Mesenchymal stem cell (in vitro differentiated cells and primary cell): Measurements from ENCODE around the gene RADIL.
A peak's percentile ranks its signal among the peaks of the same experiment; 100 is the strongest.

ENCODE experiments used
- DNase-seq: peaks from one replicate; pipeline ENCODE4 v3.0.0-alpha.2; 2013
- H2AFZ ChIP-seq: one replicate; pipeline ENCODE4 v1.6.1; 2013; ENCODE audit warnings: low read depth, mild to moderate bottlenecking, control low read depth, inconsistent platforms, low read length, moderate library complexity
- H2AK5ac ChIP-seq: 2 replicates; pipeline ENCODE4 v1.6.1; 2013; ENCODE audit warnings: low read length, moderate library complexity, mild to moderate bottlenecking, inconsistent platforms; ENCODE audit not compliant: severe bottlenecking
- H2BK120ac ChIP-seq: one replicate; pipeline ENCODE4 v1.6.1; 2013; ENCODE audit warnings: low read depth, mild to moderate bottlenecking, inconsistent platforms, low read length, moderate library complexity
- H2BK12ac ChIP-seq, 2 experiments: one replicate each; pipeline ENCODE4 v1.6.1; 2013; ENCODE audit warnings: inconsistent platforms in 2 of 2, low read length in 2 of 2, mild to moderate bottlenecking in 2 of 2, moderate library complexity in 2 of 2, control low read depth in 1 of 2
- H2BK15ac ChIP-seq: one replicate; pipeline ENCODE4 v1.6.1; 2013; ENCODE audit warnings: mild to moderate bottlenecking, low read depth, inconsistent platforms; ENCODE audit not compliant: poor library complexity, severe bottlenecking
- H2BK5ac ChIP-seq: 2 replicates; pipeline ENCODE4 v1.6.1; 2013; ENCODE audit warnings: low read depth, mild to moderate bottlenecking, low read length, control low read depth, inconsistent platforms; ENCODE audit not compliant: poor library complexity, severe bottlenecking
- H3K14ac ChIP-seq, 2 experiments: one replicate each; pipeline ENCODE4 v1.6.1; 2013; ENCODE audit warnings: inconsistent platforms in 2 of 2, low read length in 2 of 2, control low read depth in 1 of 2, mild to moderate bottlenecking in 1 of 2, moderate library complexity in 1 of 2
- H3K18ac ChIP-seq, 2 experiments: one replicate each; pipeline ENCODE4 v1.6.1; 2013; ENCODE audit warnings: inconsistent platforms in 2 of 2, low read length in 2 of 2, control low read depth in 1 of 2, low read depth in 1 of 2, mild to moderate bottlenecking in 1 of 2
- H3K23ac ChIP-seq, 2 experiments: one replicate each; pipeline ENCODE4 v1.6.1; 2013; ENCODE audit warnings: inconsistent platforms in 2 of 2, low read length in 2 of 2, mild to moderate bottlenecking in 2 of 2, moderate library complexity in 2 of 2, control low read depth in 1 of 2
- H3K27ac ChIP-seq: 2 replicates; pipeline ENCODE4 v1.5.1; 2013; ENCODE audit warnings: mild to moderate bottlenecking, moderate library complexity, low read length, control low read depth, inconsistent platforms; ENCODE audit not compliant: poor library complexity, severe bottlenecking
- H3K27me3 ChIP-seq, 2 experiments: 2 replicates each; pipeline versions ENCODE4 v1.6.1 to v1.7.0; 2013; ENCODE audit warnings: low read length in 2 of 2, mild to moderate bottlenecking in 2 of 2, moderate library complexity in 2 of 2, control low read depth in 1 of 2, inconsistent platforms in 1 of 2; ENCODE audit not compliant: control insufficient read depth in 1 of 2, insufficient read depth in 1 of 2
- H3K36me3 ChIP-seq, 2 experiments: 2 replicates each; pipeline versions ENCODE4 v1.6.1 to v1.7.0; 2013; ENCODE audit warnings: low read length in 2 of 2, control low read depth in 1 of 2, inconsistent platforms in 1 of 2, low read depth in 1 of 2, mild to moderate bottlenecking in 1 of 2; ENCODE audit not compliant: insufficient read depth in 2 of 2, control insufficient read depth in 1 of 2
- H3K4ac ChIP-seq, 2 experiments: one replicate each; pipeline ENCODE4 v1.6.1; 2013; ENCODE audit warnings: inconsistent platforms in 2 of 2, low read length in 2 of 2, mild to moderate bottlenecking in 2 of 2, moderate library complexity in 2 of 2, control low read depth in 1 of 2, low read depth in 1 of 2
- H3K4me1 ChIP-seq: 2 replicates; pipeline ENCODE4 v1.6.1; 2013; ENCODE audit warnings: low read depth, low read length, control low read depth; ENCODE audit not compliant: control insufficient read depth, insufficient read depth
- H3K4me2 ChIP-seq: 2 replicates; pipeline ENCODE4 v1.6.1; 2013; ENCODE audit warnings: low read length, mild to moderate bottlenecking, inconsistent platforms; ENCODE audit not compliant: poor library complexity, severe bottlenecking
- H3K4me3 ChIP-seq, 2 experiments: 2 replicates each; pipeline versions ENCODE4 v1.5.1 to v1.7.0; 2013; ENCODE audit warnings: low read length in 2 of 2, mild to moderate bottlenecking in 2 of 2, control low read depth in 1 of 2, low read depth in 1 of 2; ENCODE audit not compliant: insufficient read depth in 1 of 2
- H3K79me1 ChIP-seq: replicated peaks from 2 replicates; pipeline ENCODE4 v1.6.1; 2013; ENCODE audit warnings: mild to moderate bottlenecking, control low read depth, low read length, inconsistent platforms; ENCODE audit not compliant: poor library complexity, severe bottlenecking
- H3K9ac ChIP-seq: 2 replicates; pipeline ENCODE4 v1.7.0; 2013; ENCODE audit warnings: mild to moderate bottlenecking, low read length, moderate library complexity
- H3K9me3 ChIP-seq: 2 replicates; pipeline ENCODE4 v1.7.0; 2013; ENCODE audit warnings: mild to moderate bottlenecking, low read length; ENCODE audit not compliant: control insufficient read depth
- H4K8ac ChIP-seq: one replicate; pipeline ENCODE4 v1.6.1; 2013; ENCODE audit warnings: inconsistent platforms, mild to moderate bottlenecking, low read length, moderate library complexity
- H4K91ac ChIP-seq: one replicate; pipeline ENCODE4 v1.6.1; 2013; ENCODE audit warnings: mild to moderate bottlenecking, low read length, inconsistent platforms
- WGBS: methylation state at CpG from one replicate; pipeline ENCODE4 v1.1.7; 2013; ENCODE audit warnings: mixed read lengths; 5-methylcytosine and 5-hydroxymethylcytosine counted together

RADIL gene

GRCh38 chr7:4765776-4766490, 117.6 kb downstream of the RADIL start:
- Histone ChIP-seq H3K27me3 (no peaks in the 10 kb centered on the region), H2AFZ (no peak overlapping the region), H3K9ac (no peak overlapping the region), H2BK15ac (no peak overlapping the region), H3K14ac (no peak overlapping the region), H3K27ac (no peak overlapping the region), H4K91ac (no peak overlapping the region), H3K4me3 (no peak overlapping the region), H3K9me3 (no peaks in the 10 kb centered on the region), H3K4me2 (no peak overlapping the region), H3K79me1 (peaks cover 77% of the 10 kb centered on the region), H2BK120ac (no peak overlapping the region), H3K18ac (no peak overlapping the region), H3K4me1 (no peaks in the 10 kb centered on the region), H2BK5ac (no peak overlapping the region), H4K8ac (no peak overlapping the region), H3K36me3 (peaks cover 68 to 80% of the 10 kb centered on the region in 2 experiments), H2BK12ac (no peak overlapping the region), H3K4ac (no peak overlapping the region), H3K23ac (no peak overlapping the region), H2AK5ac (no peak overlapping the region)
- 85% methylated on average over 22 of the region's 23 CpGs for WGBS
- no peak for DNase-seq

DNA sequence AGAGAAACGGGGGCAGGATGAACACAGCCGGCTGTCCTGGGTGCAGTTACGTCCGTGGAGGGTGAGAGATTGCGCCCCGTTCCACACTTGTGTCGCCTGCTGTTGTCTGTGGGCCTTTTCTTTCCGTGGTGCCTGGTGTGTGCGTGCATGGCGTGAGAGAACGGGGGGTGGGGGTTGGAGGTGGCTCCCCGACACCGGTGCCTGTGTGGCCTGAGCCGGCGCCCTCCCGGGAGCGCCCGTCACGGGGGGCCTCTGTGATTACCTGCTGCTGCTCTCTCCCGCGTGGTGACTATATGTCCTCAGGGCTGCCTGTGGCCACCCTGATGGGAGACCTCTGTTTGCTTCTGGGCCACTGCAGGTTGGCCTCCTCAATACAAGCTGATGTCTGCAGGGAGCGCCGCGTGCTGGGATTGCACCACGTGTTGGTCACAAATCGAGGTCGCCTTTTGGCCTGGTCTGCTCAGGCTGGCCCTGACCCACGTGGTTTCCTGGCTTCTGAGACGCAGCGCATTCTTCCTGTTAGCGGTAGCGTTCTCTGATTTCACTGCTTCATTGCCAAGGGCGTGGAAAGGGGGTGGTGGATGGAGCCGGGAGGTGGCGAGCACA, 119.0 kb downstream of the RADIL start:
- Histone ChIP-seq H3K4ac (no peak overlapping the region), H2BK120ac (no peak overlapping the region), H3K4me1 (no peaks in the 10 kb centered on the region), H2BK12ac (no peak overlapping the region), H3K36me3 (peaks cover 80 to 89% of the 10 kb centered on the region in 2 experiments), H3K9me3 (no peaks in the 10 kb centered on the region), H3K9ac (no peak overlapping the region), H3K27me3 (no peaks in the 10 kb centered on the region), H3K4me3 (no peak overlapping the region), H2BK5ac (no peak overlapping the region), H3K14ac (no peak overlapping the region), H3K23ac (no peak overlapping the region), H2BK15ac (no peak overlapping the region), H4K8ac (no peak overlapping the region), H2AFZ (no peak overlapping the region), H2AK5ac (no peak overlapping the region), H4K91ac (no peak overlapping the region), H3K18ac (no peak overlapping the region), H3K27ac (no peak overlapping the region), H3K79me1 (peaks cover 79% of the 10 kb centered on the region), H3K4me2 (no peak overlapping the region)
- DNase-seq = no peak
- WGBS = 97% methylated on average over 35 of the region's 35 CpGs

GRCh38 chr7:4763794-4764185, 119.7 kb downstream of the RADIL start:
- H4K91ac ChIP-seq = no peak overlapping the region
- H3K27me3 ChIP-seq = no peaks in the 10 kb centered on the region
- peaks cover 85 to 91% of the 10 kb centered on the region in 2 experiments for H3K36me3 ChIP-seq
- no peak overlapping the region for H2BK5ac ChIP-seq
- H3K4me2 ChIP-seq = no peak overlapping the region
- no peak overlapping the region for H2BK120ac ChIP-seq
- H3K4ac ChIP-seq = no peak overlapping the region
- H3K23ac ChIP-seq = no peak overlapping the region
- H4K8ac ChIP-seq = no peak overlapping the region
- no peak overlapping the region for H2BK12ac ChIP-seq
- no peak overlapping the region for H3K18ac ChIP-seq
- H3K4me3 ChIP-seq = no peak overlapping the region
- H3K9ac ChIP-seq = no peak overlapping the region
- H2AFZ ChIP-seq = no peak overlapping the region
- H3K14ac ChIP-seq = no peak overlapping the region
- no peaks in the 10 kb centered on the region for H3K4me1 ChIP-seq
- H3K9me3 ChIP-seq = no peaks in the 10 kb centered on the region
- WGBS = 97% methylated on average over 21 of the region's 21 CpGs
- H3K27ac ChIP-seq = no peak overlapping the region
- no peak overlapping the region for H2AK5ac ChIP-seq
- peak overlapping the region; percentile 35 for H2BK15ac ChIP-seq
- DNase-seq = no peak
- peaks cover 80% of the 10 kb centered on the region for H3K79me1 ChIP-seq

DNA sequence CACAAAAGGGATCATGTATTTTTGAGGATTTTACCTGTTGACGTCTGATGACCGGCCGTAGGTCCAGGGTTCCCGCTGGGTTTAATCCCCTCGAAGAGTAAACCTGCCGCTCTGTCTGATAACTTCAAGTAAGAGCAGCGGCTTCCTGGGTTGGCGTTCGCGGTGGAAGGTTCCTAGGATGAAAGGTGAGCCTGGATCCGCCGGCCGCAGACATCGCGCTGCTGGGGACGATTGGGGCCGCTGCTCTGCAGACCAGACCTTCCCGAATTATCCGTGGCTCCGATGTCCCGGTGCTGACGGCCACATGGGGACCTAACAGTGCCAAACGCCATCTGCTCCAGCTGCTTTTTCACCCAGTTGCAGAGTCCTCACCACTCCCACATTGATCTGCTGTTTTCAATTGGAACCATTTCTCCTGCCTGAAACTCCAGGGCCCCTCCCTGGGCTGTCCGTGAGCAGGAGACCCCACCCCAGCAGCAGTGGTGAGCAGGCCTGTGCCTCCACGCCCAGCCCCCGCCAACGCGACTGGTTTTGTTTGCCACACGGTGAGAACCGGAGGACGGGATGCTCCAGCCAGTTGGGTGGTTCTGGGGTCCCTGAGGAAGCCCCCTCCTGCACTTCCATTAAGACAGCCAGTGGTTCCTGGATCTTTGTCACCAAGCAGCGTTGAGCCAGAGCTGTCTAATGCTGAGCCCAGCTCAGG, 120.3 kb downstream of the RADIL start:
- Histone ChIP-seq H3K14ac (no peak overlapping the region), H4K8ac (no peak overlapping the region), H2AFZ (no peak overlapping the region), H2BK5ac (no peak overlapping the region), H3K4me3 (no peak overlapping the region), H3K9me3 (no peaks in the 10 kb centered on the region), H3K23ac (no peak overlapping the region), H3K36me3 (peaks cover 90 to 91% of the 10 kb centered on the region in 2 experiments), H3K79me1 (peaks cover 79% of the 10 kb centered on the region), H3K4ac (no peak overlapping the region), H2AK5ac (no peak overlapping the region), H2BK12ac (no peak overlapping the region), H2BK15ac (peak overlapping the region; percentile 35), H3K9ac (no peak overlapping the region), H3K4me2 (no peak overlapping the region), H3K18ac (no peak overlapping the region), H3K27ac (no peak overlapping the region), H4K91ac (no peak overlapping the region), H2BK120ac (no peak overlapping the region), H3K27me3 (no peaks in the 10 kb centered on the region), H3K4me1 (no peaks in the 10 kb centered on the region)
- no peak for DNase-seq
- 98% methylated on average over 32 of the region's 32 CpGs for WGBS
